HCT116 (cell line): ENCODE measurements around the gene SH3GL3. TPM values are rescaled to one million over a fixed set of nuclear protein-coding genes. Genes with fewer than 3 reads are reported as not detected.

Experiments
- ATAC-seq: fragments of 200-7000 bp; cut with Tn5 transposase; 2 replicates; pipeline ENCODE4 v1.9.1; 2020; ENCODE audit warnings: mild to moderate bottlenecking, moderate library complexity
- BruUV-seq: library from RNA; stranded (reverse); fragments of 400-500 nt; replicated peaks from 2 replicates; lab custom pipeline; 2021; lab: Mats Ljungman, UMichigan
- CTCF ChIA-PET: fragments of 300-600 bp; sonication (Branson Sonifier 250); formaldehyde crosslinking; loops from one replicate; lab custom pipeline; 2021; ENCODE audit warnings: antibody characterized with exemption; lab: Charles Lee
- POLR2A ChIA-PET: fragments of 300-600, 350-600 bp; sonication (Branson Sonifier 250); formaldehyde crosslinking; loops from one replicate; lab custom pipeline; 2021; ENCODE audit warnings: antibody characterized with exemption; lab: Charles Lee
- RAD21 ChIA-PET, 2 experiments: fragments of 300-600 bp; sonication (Branson Sonifier 250); formaldehyde crosslinking; loops; one replicate each; lab custom pipeline; 2023; ENCODE audit warnings: low total read pairs in 2 of 2; ENCODE audit not compliant: uncharacterized antibody in 2 of 2, unreplicated experiment in 2 of 2, low non-redundant PET in 1 of 2; lab: Charles Lee
- DNase-seq: peaks from one replicate; pipeline ENCODE4 v3.0.0-alpha.2; 2010; ENCODE audit warnings: low read depth, low spot score
- H2AFZ ChIP-seq: fragments of 200-600 bp; shearing (Covaris generic), sonication (generic); 2 replicates; pipeline ENCODE4 v1.6.1; 2017; ENCODE audit warnings: low read depth, mixed run types, mixed read lengths, antibody characterized with exemption, low read length; ENCODE audit not compliant: poor library complexity, severe bottlenecking
- H3K27ac ChIP-seq: 2 replicates; pipeline ENCODE4 v1.5.1; 2012; ENCODE audit warnings: low read depth, low read length
- H3K27me3 ChIP-seq: fragments of 200-600 bp; sonication (generic); 2 replicates; pipeline ENCODE4 v1.6.1; 2016; ENCODE audit warnings: mixed run types, low read length, mixed read lengths; ENCODE audit not compliant: insufficient read depth
- H3K36me3 ChIP-seq, 2 experiments: fragments of 200-500 bp in 1 of 2; fragments of 200-600 bp in 1 of 2; sonication (Bioruptor generic) in 1 of 2; sonication (generic) in 1 of 2; 2 replicates each; pipeline versions ENCODE4 v1.5.1 to v1.6.1; 2014 to 2016; ENCODE audit warnings: low read length in 2 of 2, inconsistent platforms in 1 of 2, mixed read lengths in 1 of 2, mixed run types in 1 of 2; ENCODE audit not compliant: insufficient read depth in 2 of 2, control insufficient read depth in 1 of 2
- H3K4me1 ChIP-seq, 2 experiments: fragments of 200-600 bp in 1 of 2; sonication (generic) in 1 of 2; 2 replicates each; pipeline versions ENCODE4 v1.5.1 to v1.6.1; 2012 to 2017; ENCODE audit warnings: low read length in 2 of 2, inconsistent platforms in 1 of 2, mild to moderate bottlenecking in 1 of 2, mixed read lengths in 1 of 2, mixed run types in 1 of 2, moderate library complexity in 1 of 2; ENCODE audit not compliant: insufficient read depth in 2 of 2, control insufficient read depth in 1 of 2
- H3K4me2 ChIP-seq: fragments of 200-600 bp; sonication (generic); 2 replicates; pipeline ENCODE4 v1.6.1; 2017; ENCODE audit warnings: mixed run types, low read length, mixed read lengths
- H3K4me3 ChIP-seq, 2 experiments: fragments of 200-600 bp in 1 of 2; sonication (generic) in 1 of 2; replicated peaks in 1 of 2; 2 replicates each; pipeline ENCODE4 v1.5.1; 2011 to 2016; ENCODE audit warnings: low read length in 2 of 2, control low read depth in 1 of 2, low read depth in 1 of 2, mild to moderate bottlenecking in 1 of 2, mixed read lengths in 1 of 2, mixed run types in 1 of 2
- H3K79me2 ChIP-seq: fragments of 200-600 bp; sonication (generic); 2 replicates; pipeline ENCODE4 v1.6.1; 2017; ENCODE audit warnings: mild to moderate bottlenecking, mixed run types, low read length, moderate library complexity, mixed read lengths; ENCODE audit not compliant: insufficient read depth
- H3K9ac ChIP-seq: fragments of 200-600 bp; sonication (generic); 2 replicates; pipeline ENCODE4 v1.6.1; 2016; ENCODE audit warnings: low read length, mixed read lengths
- H3K9me2 ChIP-seq: fragments of 200-600 bp; sonication (generic), shearing (Covaris generic); 2 replicates; pipeline ENCODE4 v1.6.1; 2017; ENCODE audit warnings: mixed run types, mild to moderate bottlenecking, moderate library complexity; ENCODE audit not compliant: insufficient read depth
- H3K9me3 ChIP-seq, 2 experiments: fragments of 200-500 bp in 1 of 2; fragments of 200-600 bp in 1 of 2; sonication (Bioruptor generic) in 1 of 2; sonication (generic) in 1 of 2; 2 replicates each; pipeline ENCODE4 v1.6.1; 2014 to 2017; ENCODE audit warnings: low read length in 2 of 2, mixed read lengths in 2 of 2, inconsistent platforms in 1 of 2, low read depth in 1 of 2, mild to moderate bottlenecking in 1 of 2, mixed run types in 1 of 2, moderate library complexity in 1 of 2; ENCODE audit not compliant: control insufficient read depth in 1 of 2, insufficient read depth in 1 of 2
- H4K20me1 ChIP-seq: fragments of 200-600 bp; sonication (generic), shearing (Covaris generic); 2 replicates; pipeline ENCODE4 v1.6.1; 2017; ENCODE audit warnings: mixed run types, mild to moderate bottlenecking, moderate library complexity; ENCODE audit not compliant: insufficient read depth
- CEBPB ChIP-seq: IDR thresholded peaks from 2 replicates; pipeline ENCODE4 v1.6.1; 2012; ENCODE audit warnings: low read depth
- EGR1 ChIP-seq: IDR thresholded peaks from 2 replicates; pipeline ENCODE4 v1.6.1; 2012; ENCODE audit warnings: low read depth
- EZH2 ChIP-seq: fragments of 200-600 bp; sonication (generic); IDR thresholded peaks from 2 replicates; pipeline ENCODE4 v1.6.1; 2017; ENCODE audit warnings: antibody characterized with exemption, mixed run types
- EZH2phosphoT487 ChIP-seq: fragments of 200-600 bp; IDR thresholded peaks from 2 replicates; pipeline ENCODE4 v1.6.1; 2018; ENCODE audit warnings: antibody characterized with exemption, borderline replicate concordance
- FOSL1 ChIP-seq: IDR thresholded peaks from 2 replicates; pipeline ENCODE4 v1.6.1; 2012; ENCODE audit warnings: low read depth
- JUND ChIP-seq: IDR thresholded peaks from 2 replicates; pipeline ENCODE4 v1.6.1; 2012
- POLR2A ChIP-seq: IDR thresholded peaks from 2 replicates; pipeline ENCODE4 v1.7.0; 2011; ENCODE audit warnings: borderline replicate concordance; ENCODE audit not compliant: insufficient read depth, insufficient read length; ENCODE audit errors: extremely low read depth
- RAD21 ChIP-seq: IDR thresholded peaks from 2 replicates; pipeline ENCODE4 v1.6.1; 2012; ENCODE audit warnings: low read depth, mild to moderate bottlenecking
- REST ChIP-seq: IDR thresholded peaks from 2 replicates; pipeline ENCODE4 v1.6.1; 2012; ENCODE audit warnings: low read depth
- SIN3A ChIP-seq: IDR thresholded peaks from 2 replicates; pipeline ENCODE4 v1.6.1; 2012; ENCODE audit warnings: low read depth
- SP1 ChIP-seq: IDR thresholded peaks from 2 replicates; pipeline ENCODE4 v1.6.1; 2012; ENCODE audit warnings: low read depth
- SRF ChIP-seq: IDR thresholded peaks from 2 replicates; pipeline ENCODE4 v1.6.1; 2012; ENCODE audit warnings: low read depth
- TCF7L2 ChIP-seq: IDR thresholded peaks from 2 replicates; pipeline ENCODE4 v1.7.0; 2011; ENCODE audit warnings: borderline replicate concordance, inconsistent platforms; ENCODE audit not compliant: insufficient read depth, insufficient read length; ENCODE audit errors: extremely low read depth
- YY1 ChIP-seq: IDR thresholded peaks from 2 replicates; pipeline ENCODE4 v1.6.1; 2011; ENCODE audit warnings: low read length, low read depth, moderate library complexity, mild to moderate bottlenecking; ENCODE audit not compliant: insufficient replicate concordance; ENCODE audit errors: extremely low read depth
- ZFX ChIP-seq: fragments of 450-650 bp; IDR thresholded peaks from 2 replicates; pipeline ENCODE4 v1.6.1; 2017
- ZNF274 ChIP-seq: fragments of 200-500 bp; sonication (Bioruptor generic); IDR thresholded peaks from 2 replicates; pipeline ENCODE4 v1.6.1; 2014; ENCODE audit warnings: mild to moderate bottlenecking, low read depth, low read length, inconsistent platforms
- intact Hi-C: fragments of 100-400 bp; cut with micrococcal nuclease; formaldehyde crosslinking; loops from 2 replicates; pipeline ENCODE4 v1.10.0; 2022
- total RNA-seq: library from RNA; stranded (reverse); gene quantifications from one replicate; pipeline ENCODE4 v1.2.1, GENCODE V29; 2021; ENCODE audit not compliant: unreplicated experiment
- TF ChIP-seq, protein P1 (sequence below): IDR thresholded peaks from 2 replicates; pipeline ENCODE4 v1.6.1; 2011; ENCODE audit warnings: mild to moderate bottlenecking, low read length, moderate library complexity; ENCODE audit not compliant: insufficient replicate concordance; ENCODE audit errors: extremely low read depth

Gene SH3GL3
- total RNA-seq, 1 experiment from 2014 or later = 1.3 TPM

- ChIA-PET POLR2A (no interaction called here), RAD21 (no interaction called here), CTCF (no interaction called here)
- no peaks in the 10 kb centered on the region for H3K36me3 ChIP-seq
- no peaks in the 10 kb centered on the region for H3K79me2 ChIP-seq
- H2AFZ ChIP-seq = no peak overlapping the region
- H3K27me3 ChIP-seq = no peaks in the 10 kb centered on the region
- intact Hi-C loops = no loop called here
- ATAC-seq (no peak), DNase-seq (no peak)
- BruUV-seq = no TSS peak
- no peak overlapping the region for H3K4me2 ChIP-seq
- no peaks in the 10 kb centered on the region for H4K20me1 ChIP-seq
- no peaks in the 10 kb centered on the region for H3K4me1 ChIP-seq
- no peak overlapping the region for H3K4me3 ChIP-seq
- no peaks in the 10 kb centered on the region for H3K9me3 ChIP-seq
- no peak overlapping the region for H3K9ac ChIP-seq
- no peaks in the 10 kb centered on the region for H3K9me2 ChIP-seq
- TF ChIP-seq FOSL1 (no peak), ZNF274 (no peak), YY1 (no peak), EZH2phosphoT487 (no peak)
- TF ChIP-seq, all 23 proteins: peak for 0
- H3K27ac ChIP-seq = no peak overlapping the region
Measured at GRCh38 chr15:83549623-83550022, 102.5 kb downstream of the SH3GL3 start.

GRCh38 chr15:83554558-83554957 is 107.4 kb downstream of the SH3GL3 start:
- ChIA-PET RAD21 (no interaction called here), CTCF (no interaction called here), POLR2A (no interaction called here)
- Histone ChIP-seq H3K36me3 (no peaks in the 10 kb centered on the region), H3K9ac (no peak overlapping the region), H3K27ac (no peak overlapping the region), H3K4me1 (no peaks in the 10 kb centered on the region), H3K9me2 (no peaks in the 10 kb centered on the region), H3K4me2 (no peak overlapping the region), H3K27me3 (no peaks in the 10 kb centered on the region), H3K9me3 (no peaks in the 10 kb centered on the region), H3K79me2 (no peaks in the 10 kb centered on the region), H4K20me1 (no peaks in the 10 kb centered on the region), H2AFZ (no peak overlapping the region), H3K4me3 (no peak overlapping the region)
- DNase-seq = no peak
- no TSS peak for BruUV-seq
- intact Hi-C loops = no loop called here
- no peak for ATAC-seq
- TF ChIP-seq JUND (no peak), SP1 (no peak), ZFX (no peak), SIN3A (no peak), RAD21 (no peak), YY1 (no peak), TCF7L2 (no peak), POLR2A (no peak), CEBPB (no peak), EZH2 (no peak), SRF (no peak), FOSL1 (no peak), EGR1 (no peak), REST (no peak), EZH2phosphoT487 (no peak)
- TF ChIP-seq, protein P1, sequence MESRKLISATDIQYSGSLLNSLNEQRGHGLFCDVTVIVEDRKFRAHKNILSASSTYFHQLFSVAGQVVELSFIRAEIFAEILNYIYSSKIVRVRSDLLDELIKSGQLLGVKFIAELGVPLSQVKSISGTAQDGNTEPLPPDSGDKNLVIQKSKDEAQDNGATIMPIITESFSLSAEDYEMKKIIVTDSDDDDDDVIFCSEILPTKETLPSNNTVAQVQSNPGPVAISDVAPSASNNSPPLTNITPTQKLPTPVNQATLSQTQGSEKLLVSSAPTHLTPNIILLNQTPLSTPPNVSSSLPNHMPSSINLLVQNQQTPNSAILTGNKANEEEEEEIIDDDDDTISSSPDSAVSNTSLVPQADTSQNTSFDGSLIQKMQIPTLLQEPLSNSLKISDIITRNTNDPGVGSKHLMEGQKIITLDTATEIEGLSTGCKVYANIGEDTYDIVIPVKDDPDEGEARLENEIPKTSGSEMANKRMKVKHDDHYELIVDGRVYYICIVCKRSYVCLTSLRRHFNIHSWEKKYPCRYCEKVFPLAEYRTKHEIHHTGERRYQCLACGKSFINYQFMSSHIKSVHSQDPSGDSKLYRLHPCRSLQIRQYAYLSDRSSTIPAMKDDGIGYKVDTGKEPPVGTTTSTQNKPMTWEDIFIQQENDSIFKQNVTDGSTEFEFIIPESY = no peak
